Stimulated activated CD8-positive, alpha-beta memory T cell treated with anti-CD3 and anti-CD28 coated beads, Interleukin-15, amount 100 ng/mL, for 1 hour (primary cell): ENCODE results near the gene ASTN1.

Source experiments
- DNase-seq: peaks from one replicate; pipeline ENCODE4 v3.0.0-alpha.2; 2020; ENCODE audit warnings: low read depth

ASTN1 gene

DNA sequence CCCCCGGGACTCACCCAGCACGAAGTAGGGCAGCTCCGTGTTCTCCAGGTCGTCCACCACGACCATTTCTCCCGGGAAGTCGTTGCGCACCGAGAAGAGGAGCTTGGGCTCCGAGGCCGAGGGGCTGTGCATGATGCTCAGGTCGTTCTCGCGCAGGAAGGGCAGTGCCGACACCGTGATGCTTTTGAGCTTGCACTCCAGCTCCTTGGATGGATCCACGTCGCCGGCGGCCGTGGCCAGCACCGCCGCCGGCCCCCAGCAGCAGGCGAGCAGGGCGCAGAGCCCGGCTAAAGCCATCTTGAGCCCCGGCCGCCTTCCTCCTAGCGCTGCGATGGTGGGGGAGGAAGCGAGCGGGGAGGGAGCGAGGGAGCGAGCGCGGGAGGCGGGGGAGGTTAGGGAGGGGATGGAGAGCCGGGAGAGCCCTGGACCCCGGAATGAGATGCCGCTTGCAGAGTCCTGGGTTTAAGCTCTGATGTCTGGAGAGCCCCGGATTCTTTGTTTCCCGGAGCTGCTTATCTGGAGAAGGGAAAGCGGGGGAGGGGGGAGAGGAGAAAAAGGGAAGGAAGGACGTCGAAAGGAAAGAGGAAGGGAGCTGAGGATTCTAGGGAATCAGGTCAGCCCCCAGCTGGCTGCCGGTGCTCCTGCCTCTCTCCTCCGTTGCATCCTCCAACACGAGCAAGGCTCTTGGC is at the start of gene ASTN1:
Gene ASTN1 (minus strand): TSS at position 333 of the 689 bp plus-strand sequence. CDS start 36 bp downstream, at position 297.
- no peak for DNase-seq

DNA sequence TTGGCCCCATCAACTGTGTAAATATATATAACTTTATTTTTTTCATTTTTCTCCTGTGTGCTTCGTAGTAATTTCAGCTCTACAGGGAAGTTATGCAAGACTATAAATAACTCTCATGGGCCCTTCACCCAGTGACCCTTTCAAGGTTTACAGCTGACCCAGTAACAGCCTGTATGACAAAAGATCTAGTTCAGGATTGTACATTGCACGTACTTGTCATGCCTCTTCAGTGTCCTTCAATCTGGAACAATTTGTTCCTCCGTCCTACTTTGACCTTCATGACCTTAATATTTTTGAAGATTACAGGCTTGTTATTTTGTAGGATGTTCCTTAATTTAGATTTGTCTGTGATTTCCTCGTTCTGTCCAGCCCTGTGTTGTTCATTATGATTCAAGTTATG is 46.7 kb upstream of the ASTN1 start:
- no peak for DNase-seq

DNA sequence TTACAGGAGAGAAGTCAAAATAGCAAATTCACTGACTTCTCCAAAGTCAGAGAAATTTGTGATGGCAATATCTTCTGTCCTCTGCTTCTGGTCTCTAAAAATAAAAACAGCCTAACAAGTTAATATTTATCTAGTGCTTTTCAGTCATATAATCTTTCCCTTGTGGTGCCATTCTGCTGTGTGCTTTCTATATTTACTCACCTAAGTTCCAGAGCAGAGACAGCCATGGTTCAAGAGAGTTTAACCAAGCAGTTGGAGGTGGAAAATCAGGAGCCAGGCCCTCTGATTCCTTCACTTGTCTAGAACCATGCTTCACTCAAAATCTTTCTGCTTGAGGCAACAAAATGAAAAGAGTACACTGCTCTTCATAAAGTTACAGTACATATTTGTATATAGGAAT is 45.6 kb upstream of the ASTN1 start:
- DNase-seq = no peak

DNA sequence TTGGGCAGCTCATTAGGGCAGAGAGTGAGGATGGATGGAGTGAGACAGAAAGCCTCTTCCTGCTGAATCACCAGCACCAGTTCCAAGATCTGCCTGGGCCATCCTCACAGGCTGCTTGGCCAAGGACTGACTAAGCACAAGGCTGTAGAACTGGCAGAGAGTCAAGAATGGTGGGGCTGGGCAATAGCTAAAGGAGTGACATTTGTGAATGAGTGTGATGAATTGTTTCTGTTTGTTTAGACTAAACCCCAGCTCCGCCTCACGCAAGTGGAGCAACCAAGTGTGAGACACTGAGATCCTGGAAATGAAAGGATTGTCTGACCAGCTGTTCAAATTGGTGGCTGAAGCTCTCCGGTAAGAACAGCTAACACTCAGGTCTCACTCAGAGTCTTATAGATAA is 44.8 kb upstream of the ASTN1 start:
- no peak for DNase-seq

DNA sequence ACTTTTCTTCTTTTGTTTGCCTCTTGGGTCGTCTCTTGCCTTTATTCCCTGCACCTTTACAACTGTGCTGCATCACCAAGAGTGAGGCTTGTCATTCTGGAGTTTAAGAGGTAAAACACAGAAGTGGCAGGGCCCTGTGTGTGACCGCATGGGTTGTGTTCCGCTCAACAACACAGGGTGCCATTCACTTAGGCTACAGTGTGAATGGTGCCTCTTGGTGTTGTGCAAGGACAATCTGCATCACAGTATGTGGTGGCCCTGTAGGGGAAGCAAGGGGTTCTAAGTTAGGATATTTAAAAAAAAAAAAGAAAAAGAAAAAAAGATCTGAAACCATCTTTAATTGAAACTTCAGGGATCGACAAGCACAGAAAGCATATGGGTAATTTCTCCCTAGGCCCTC is 44.4 kb upstream of the ASTN1 start:
- DNase-seq = no peak

DNA sequence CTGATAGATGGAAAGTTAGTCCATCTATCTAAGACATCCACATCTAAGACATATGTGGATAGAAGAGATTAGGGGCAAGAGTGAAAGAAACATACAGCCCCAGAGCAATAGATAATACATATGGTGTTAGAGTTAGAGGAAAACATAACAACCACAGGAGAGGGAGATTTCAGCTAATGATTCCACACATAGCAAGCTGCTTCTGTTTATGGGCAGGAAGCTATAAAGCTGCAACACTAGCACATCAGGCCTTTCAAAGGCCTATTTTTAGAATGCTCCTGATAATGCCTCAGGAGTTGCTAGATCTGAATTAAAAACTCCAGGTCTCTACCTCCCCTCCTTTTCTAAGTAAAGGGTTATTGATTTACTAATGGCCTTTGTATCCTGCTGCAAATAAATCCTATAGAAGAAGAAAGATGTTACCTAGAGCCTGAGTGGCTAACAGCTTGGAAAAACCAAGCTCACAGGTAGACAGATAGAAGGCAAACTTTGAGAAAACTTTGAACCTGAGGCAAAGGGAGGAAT is 42.4 kb upstream of the ASTN1 start:
- DNase-seq = no peak

DNA sequence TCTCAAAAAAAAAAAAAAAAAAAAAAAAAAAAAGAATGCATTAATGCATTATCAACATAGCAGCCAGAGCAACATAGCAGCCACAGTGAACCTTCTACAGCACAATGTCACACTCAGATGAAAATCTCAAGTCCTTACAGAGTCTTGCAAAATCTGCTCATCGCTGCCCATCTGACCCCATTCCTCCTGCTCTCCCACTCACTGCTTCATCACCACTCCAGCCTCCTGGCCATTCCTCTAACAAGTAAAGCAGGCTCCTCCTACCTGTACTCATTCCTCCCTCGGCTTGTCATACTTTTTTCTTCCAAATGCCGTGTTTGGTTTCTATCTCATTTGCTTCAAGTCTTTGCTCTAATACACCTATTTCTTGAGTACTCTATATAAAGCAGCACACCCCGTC is 35.8 kb upstream of the ASTN1 start:
- no peak for DNase-seq

DNA sequence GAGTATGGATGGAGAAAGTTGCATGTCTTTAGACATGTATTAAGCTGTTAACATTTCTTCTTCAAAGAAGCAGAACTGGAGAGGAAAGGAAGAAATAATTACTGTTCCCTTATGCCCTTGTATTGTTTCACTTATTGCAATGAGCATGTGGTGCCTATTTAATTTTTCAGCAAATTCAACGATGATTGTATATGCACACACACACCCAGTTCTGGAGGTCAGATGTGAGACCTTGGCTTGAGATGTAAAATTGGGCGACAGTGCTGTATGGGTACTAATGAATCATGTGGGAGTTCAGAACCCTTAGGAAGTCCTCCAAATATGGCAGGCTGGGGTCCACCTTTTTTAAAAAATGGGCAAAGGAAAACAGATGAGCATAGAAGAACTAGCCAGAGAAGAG is 33.7 kb upstream of the ASTN1 start:
- DNase-seq = no peak

DNA sequence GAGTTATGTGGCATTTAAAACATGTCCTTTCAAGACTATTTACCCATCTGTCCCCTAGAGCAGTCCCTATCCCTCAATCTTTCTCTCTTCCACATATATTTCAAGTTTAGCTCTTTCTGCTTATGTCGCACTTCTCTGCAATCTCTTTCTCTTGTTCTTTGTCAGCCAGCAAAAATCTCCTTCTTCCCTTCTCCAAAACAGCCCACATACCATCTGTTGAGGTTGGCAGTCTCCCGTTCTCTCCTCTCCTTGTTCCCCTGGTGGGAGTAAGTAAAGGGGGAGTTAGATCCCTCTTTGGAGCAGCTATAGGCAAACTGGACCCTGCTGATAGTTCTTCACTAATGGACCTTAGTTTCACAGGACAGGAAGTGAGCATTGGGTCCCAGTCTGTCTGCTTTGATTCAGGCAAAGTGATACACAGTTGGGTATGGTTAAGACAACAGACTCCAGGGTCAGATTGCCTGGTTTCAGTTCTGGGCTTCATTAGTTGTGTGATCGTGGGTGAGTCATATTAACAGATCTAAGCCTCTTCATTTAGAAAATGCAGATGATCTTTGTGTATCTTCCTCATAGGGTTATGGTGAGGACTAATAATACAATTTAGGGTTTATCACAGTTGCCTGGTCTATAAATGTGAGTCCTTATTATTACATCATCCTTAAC is 25.9 kb upstream of the ASTN1 start:
- no peak for DNase-seq

DNA sequence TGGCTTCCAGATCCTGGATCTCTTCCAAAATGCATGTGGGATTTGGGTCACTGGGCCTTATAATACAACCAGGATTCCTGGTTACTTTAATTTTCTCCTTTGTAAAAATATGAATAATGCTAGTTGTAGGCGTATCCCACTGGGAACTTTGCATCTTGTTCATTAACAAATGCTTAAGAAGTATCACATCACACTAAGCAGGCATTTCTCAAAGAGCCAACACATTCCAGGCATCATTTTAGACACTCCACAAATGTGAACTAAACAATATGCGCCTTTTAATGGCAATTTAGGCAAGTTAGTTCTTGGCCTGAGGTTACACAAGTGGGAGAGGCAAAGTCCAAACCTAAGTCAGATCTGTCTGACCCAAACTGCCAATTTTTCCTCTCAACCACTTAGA is 22.1 kb upstream of the ASTN1 start:
- no peak for DNase-seq

DNA sequence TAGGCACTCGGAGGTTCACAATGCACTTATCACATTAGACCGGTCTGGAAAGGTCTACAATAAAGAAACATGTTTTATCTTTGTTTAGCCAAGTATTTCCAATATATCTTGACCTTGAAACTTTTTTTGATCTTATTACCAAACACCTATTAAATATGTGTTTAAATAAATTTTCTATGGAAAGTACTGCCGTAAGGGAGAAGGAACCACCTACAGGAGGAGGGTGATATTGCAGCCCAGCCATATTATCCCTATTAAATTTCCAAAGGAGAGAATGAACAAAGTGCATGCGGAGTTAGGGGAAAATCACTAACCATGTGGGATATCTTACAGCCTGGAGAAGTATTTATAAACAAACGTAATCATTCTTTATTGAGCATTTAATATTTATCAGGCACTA is 20.7 kb upstream of the ASTN1 start:
- no peak for DNase-seq

DNA sequence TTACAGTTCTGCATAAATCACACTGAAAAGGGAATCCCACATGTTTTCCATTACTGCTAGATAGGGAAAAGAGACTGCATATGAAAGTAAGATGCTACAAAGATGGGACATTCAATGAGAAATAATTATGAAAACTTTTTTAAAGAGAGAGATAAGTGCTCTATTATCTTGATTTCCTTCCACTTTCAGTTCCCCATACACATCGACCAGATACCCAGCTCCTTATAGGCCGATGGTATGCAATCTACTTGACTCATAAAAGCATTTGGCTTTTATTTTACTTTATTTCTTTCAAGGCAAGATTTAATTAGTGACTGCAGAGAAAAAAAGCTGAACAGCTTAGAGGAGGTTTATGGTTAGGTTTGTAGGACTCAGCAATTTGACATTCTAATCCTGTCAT is 19.3 kb upstream of the ASTN1 start:
- no peak for DNase-seq

DNA sequence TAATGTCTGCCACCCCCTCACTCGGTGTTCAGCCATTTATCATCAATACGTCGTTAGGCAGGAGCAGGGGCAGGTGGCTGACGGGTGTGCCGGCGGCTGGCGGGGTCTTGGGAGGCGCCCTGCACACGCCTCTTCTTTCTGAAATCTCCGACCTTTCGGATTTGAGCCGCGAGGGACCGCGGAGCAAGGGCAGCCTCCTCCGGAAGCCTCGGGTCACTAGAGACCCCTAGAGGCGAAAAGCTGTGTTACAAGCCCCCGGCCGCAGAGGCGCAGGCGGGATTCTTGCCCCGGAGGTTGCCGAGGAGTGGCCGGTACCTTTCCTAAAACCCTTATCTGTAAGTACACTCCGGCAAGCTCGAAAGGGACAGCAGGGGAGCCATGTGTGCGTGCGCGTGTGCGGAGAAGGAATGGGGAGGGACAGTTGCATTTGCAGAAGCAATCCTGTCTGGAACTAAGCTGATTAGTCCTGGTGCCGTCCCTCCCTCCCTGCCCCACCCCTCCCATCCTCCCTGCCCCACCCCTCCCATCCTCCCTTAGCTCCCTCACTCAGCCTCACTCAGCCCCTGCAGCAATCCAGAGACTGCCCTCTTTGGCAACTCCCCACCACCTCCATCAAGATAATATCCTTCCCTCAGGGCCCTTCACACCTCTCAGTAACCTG is 17.2 kb upstream of the ASTN1 start:
- peak; percentile 0 for DNase-seq

DNA sequence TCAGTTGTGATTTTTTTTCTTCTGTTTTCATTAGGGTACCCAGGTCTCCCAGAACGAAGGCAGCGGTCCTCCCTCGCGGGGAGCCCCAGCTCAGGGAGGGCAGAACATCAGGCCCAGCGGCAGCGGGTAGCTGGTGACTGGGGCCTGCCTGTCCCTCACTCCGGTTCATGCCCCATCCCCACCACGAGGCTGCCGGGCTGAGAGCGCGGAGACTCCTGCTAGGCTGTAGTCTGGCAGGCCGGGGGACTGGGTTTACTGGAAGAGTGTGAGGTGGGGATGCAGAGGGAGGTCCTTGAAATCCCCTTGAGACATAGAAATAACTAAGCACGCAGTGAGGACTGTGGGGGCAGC is 16.7 kb upstream of the ASTN1 start:
- no peak for DNase-seq

DNA sequence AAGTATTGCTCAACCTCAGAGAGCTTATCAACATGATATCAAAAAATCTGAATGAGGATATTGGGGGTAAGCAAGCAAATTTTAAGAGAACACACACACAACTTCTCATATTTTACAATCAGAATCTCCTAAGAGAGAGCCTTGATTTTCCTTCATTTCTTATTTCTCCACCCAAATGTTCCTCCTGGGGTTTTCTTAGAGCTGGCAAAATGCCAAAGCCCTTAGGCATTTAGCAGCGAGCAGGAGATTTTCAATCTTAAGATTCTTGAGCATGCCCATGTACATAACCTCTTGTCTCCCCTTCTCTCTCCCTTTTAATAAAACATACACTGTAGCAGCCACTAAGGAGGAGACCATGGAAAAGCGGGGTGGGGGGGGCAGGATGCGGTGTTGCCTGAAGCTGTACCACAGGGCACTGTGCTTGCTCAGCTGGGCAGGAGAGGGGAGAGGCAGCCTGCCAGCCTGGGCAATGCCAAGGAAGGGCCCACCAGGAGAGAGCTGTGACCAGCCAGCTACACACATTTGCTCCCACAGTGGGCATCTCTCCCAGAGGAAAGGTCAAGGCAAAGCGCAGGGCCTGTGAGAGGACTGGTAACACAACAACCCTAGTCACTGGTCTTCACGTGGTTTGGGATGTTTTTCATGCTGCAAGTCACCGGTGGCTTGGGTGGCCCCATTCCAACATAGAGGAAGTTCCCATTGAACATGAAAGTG is 10.6 kb upstream of the ASTN1 start:
- no peak for DNase-seq

DNA sequence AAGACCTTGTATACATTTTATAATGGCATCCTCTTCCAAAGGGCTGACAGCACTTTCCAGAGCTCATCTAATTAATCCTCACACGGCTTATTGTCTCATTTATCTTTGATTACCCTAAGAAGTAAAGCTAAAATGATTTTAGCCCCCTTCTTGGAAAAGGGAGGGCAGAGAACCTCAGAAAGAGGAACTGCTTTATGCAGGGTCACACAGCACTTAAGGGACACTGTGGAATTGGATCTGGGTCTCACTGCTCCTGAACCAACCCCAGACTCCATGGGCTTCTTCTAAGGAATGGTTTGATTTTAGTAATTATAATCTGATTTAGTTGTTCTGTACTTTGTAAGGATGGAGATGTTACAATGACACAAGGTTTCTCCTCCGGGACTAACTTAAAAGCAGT is 9.5 kb upstream of the ASTN1 start:
- DNase-seq = no peak

DNA sequence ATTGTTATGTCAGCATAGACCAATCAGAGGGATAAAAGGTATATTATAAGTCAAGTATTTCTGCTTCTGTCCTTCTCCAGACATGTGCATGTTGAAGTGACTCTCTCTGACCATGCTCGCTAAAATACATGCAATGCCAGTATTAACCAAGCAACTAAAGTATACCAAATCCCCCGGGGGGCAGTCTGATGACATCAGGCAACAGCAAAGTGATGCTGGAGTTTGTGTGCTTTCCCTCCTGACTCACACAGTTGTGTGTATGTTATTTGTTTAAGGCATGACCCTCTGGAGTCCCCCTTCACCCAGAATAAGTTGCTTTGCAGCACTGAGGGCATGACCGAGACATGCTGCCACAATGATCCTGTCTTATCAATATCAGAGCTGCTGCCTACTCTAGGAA is 8.4 kb upstream of the ASTN1 start:
- no peak for DNase-seq

DNA sequence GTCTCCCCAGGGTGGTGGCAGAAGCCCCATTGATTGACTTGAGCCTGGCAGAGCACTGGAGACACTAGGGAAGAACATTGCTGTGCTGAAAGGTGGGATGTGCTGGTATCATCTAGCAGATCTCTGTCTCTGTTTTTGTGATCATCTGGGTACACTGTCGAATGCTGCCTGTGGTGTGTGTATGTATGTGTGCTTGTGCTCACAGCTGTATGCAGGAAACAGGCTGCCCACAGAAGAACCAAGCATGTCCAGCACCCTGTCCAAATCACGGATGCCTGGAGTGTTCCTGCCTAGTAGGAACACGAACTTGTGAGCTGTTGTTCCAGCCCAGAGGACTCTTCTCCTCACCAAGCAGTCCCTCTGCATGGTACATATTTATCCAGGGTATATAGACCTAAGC is 7.8 kb upstream of the ASTN1 start:
- DNase-seq = no peak

DNA sequence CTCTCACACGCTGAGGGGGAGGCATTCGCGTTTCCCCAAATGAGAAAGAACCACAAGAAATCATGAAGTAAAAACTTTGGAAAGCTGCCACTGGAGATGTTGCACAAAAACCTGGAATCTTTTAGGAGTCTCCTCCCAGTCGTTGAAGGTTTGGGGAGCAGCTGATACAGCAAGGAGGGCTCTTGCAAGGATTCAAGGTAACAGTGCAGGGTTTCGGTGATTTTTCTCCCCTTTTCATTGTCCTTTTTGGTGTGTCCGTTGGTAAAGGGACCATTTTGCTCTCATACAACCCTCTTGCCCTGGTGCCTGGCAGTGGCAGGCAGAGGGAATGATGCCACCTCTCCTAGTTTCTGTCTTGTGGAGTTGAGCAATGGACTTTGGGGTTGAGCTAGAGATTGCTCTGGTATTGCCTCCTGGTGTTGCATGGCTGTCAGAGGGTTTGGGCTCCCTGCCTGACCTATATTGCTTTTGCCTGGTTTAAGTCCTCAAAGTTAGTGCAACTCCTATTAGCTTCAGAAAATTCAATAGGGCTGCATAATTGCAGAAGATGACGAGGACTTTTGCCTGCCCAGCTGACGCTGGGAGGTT is 7.1 kb upstream of the ASTN1 start:
- no peak for DNase-seq

DNA sequence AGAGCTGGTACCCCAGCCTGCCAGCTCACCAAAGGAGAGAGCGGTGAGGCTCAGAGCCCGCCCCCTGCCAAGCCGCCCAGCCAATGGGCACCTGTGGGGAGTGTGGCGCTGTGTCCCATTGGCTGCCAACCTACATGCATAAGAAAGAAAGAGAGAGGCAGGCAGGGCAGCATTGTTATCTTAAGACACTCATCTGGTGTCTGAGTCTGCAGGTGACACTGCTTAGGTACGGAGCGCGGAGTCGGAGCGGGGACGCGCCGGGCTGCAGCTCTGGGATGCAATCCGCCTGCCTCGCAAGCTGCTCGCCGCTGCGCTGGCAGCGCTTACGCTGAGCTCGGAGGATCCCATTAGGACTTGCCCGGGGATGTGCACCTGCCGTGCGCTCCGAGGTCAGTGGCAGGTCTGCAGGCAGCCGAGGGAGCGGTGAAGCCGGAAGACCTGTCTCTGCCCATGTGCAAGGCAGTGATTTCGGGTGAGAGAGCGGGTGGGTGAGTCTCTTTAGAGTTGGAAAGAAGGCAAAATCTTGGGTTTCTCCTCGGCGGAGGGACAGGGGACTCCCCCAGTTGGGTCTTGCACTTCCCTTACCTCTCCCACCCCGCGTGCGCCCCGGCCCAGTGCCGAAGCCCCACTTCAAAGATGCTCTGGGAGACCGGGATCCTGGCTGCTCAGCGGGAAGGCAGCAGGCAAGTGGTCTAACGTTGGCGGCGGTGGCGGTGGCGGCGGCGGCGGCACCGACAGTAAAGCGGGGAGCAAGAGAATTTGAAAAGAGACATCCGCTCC is 6.4 kb upstream of the ASTN1 start, which contains the start of gene BRINP2:
Gene BRINP2 (plus strand): TSS at position 203 of the 780 bp plus-strand sequence. CDS start 58,919 bp downstream, outside the sequence.
- DNase-seq = no peak

DNA sequence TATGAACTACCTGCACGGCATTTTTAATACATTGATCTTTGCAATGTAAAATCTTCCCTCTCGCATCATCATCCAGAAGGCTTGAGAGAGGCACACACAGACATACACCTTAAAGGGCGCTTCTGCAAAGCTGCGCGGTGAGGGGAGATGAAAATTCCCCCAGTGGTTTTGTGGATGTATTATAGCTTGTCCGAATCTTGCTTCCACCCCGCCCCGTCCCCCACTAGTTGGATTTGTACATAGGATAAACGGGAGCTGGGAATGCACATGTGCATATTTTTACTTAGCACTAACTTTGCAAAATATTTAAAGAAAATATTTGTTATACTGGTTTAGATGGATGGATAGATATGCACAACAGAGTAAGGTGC is 542 bp upstream of the ASTN1 start:
- DNase-seq = no peak
